ENCODE measurements around the gene HLA-DPB1. TPM values are rescaled to one million over a fixed set of nuclear protein-coding genes. Genes with fewer than 3 reads are reported as not detected.
"Not testable (repeated sequence)": the region's sequence is repeated elsewhere in the genome, so short reads cannot be mapped to it uniquely, and the experiment has no call there.

Gene HLA-DPB1
- total RNA-seq, 1 experiment from 2014 or later, result not detected

- not testable (repeated sequence) for DNase-seq (ENCODE audit: low spot score)
Observed at GRCh38 chr6:33101121-33101737, 25.4 kb downstream of the HLA-DPB1 start.

DNA sequence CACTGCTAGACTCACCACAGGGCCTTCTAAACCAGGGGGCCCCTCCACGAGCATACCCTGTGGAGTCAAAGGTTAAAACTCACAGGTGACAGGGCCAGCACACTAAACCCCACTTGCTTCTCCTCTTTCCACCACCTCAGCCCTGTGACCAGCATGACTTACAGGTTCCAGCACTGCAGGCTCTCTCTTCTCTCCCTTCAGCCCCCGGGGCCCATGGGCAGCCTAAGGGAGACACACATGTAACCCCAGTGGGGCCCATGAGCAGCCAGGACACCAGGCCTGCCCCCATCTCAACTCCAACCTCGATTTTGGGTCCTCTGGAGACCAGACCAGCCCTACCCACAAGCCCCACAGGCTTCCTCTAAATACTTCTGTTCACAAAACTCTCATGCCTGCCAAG, 28.0 kb downstream of the HLA-DPB1 start:
- DNase-seq (ENCODE audit: low spot score), result no peak

DNA sequence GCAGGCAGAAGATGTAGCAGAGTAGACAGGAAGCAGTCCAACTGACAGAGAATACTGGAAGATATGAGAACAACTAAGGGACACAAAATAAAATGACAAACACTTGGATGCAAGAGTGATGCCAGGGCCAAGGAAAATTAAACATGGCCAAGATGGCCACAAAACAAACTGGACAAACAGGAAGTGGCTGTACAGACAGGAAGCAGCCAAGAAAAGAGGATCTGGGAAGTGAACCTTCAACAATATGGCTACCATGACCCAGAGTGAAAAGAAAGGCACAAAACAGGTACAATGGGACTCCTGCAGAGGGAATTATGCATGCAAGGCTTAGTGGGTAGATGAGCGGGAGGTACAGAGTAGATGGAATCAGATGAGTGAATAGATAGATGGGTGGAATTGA, 29.1 kb downstream of the HLA-DPB1 start:
- no peak for DNase-seq (ENCODE audit: low spot score)

GRCh38 chr6:33105386-33105785, 29.6 kb downstream of the HLA-DPB1 start:
- no peak for DNase-seq (ENCODE audit: low spot score)

GRCh38 chr6:33105916-33106871, 30.4 kb downstream of the HLA-DPB1 start:
- no peak for DNase-seq (ENCODE audit: low spot score)

DNA sequence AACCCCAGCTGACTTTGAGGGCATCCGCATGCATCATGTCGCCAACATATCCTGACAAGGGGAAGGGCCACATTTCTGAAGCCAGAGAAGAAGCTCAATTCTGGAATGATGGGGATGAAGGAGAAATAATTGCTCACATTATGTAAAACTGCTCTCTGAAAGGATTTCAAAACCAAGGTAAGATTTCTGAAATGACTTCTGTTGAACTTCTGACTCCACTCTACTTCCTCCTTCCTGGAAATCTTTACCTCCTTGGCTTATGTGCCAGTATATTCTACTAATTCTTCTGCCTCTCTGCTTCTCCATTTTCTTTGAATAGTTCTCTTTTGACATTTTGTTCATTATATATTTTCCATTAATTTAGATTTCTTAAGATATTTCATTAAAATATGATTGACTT, 31.9 kb downstream of the HLA-DPB1 start:
- no peak for DNase-seq (ENCODE audit: low spot score)

DNA sequence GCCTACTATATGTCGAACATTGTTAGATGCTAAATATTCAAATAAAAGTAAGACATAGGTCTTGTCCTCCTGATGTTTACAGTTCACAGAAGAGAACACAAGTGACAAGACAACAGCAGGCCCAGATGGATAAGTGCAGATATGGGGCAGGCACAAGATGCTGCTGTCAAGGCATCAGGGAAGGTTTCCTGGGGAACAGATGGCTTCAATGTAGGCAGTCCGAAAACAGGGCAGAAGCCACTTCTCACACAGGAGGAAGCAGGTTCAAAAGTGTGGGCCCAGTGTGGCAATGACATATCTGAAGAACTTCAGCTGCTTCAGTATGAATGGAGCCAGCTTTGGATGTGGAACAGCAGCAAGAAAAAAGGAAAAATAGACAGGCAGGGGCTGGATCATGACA, 32.5 kb downstream of the HLA-DPB1 start:
- DNase-seq (ENCODE audit: low spot score), result no peak

DNA sequence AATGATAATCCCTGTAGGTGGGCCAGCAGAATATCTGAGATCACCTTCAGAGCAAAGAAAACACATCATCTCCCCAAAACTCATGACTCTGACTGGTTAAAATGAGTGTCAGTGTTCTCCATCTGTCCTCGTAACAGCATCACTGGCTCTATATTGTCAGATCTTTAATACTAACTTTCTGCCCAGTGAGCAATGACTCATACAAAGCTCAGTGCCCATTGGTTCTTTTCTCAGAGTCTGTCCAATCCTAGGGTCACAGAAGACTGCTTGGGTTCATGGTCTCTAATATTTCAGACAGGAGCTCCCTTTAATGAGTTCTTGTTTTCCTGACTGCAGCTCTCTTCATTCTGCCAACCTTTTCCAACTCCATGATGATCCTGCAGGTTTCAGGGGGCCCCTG, 36.4 kb downstream of the HLA-DPB1 start:
- DNase-seq (ENCODE audit: low spot score), result peak; percentile 57

- no peak for DNase-seq (ENCODE audit: low spot score)
Observed at GRCh38 chr6:33113755-33114154, 38.0 kb downstream of the HLA-DPB1 start.

GRCh38 chr6:33114406-33114805, 38.6 kb downstream of the HLA-DPB1 start:
- no peak for DNase-seq (ENCODE audit: low spot score)

- no peak for DNase-seq (ENCODE audit: low spot score)
Observed at GRCh38 chr6:33116417-33116816, 40.6 kb downstream of the HLA-DPB1 start.

- no peak for DNase-seq (ENCODE audit: low spot score)
Observed at GRCh38 chr6:33116841-33117711, 41.3 kb downstream of the HLA-DPB1 start.

DNA sequence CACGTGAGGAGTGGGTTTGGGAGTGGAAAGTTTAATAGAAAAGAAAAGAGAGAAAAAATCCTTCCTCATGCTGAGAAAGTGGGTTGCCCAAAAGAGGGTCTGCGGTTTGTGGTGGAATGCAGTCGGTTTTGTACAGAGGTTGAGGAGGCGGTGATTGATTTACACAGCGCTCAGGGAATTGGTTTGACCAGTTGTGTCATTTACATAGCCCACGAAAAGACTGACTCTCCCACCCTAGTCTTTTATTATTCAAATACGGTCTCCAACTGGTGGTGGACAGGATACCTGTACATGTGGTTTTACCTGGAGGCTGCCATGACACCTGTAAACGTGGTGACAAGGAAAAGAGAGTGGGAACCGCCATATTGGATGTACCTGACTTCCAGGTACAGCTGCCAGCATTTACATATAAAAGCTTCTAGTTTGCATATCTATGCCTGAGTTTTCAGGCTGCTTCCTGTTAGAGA, 42.1 kb downstream of the HLA-DPB1 start:
- no peak for DNase-seq (ENCODE audit: low spot score)

- DNase-seq (ENCODE audit: low spot score), result peak; percentile 64
Observed at GRCh38 chr6:33118525-33119123, 42.8 kb downstream of the HLA-DPB1 start.

DNA sequence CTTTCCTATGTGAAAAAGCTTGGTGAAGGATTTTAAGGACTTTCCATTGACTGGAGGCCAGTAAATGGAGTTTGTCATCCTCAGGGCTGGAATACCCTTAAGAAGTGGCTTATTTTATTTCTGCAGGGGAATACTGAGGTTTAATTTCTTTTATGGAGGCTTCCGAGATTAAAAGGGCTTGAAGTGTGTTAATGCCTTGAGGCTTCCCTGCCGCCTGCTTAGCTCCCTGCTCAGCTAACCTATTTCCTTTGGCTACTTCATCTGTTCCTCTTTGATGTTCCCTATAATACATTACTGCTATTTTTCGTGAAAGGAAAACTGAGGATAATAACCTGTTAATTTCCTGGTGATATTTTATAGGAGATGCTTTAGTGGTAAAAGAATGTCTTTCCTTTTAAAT, 44.2 kb downstream of the HLA-DPB1 start:
- DNase-seq (ENCODE audit: low spot score), result no peak

DNA sequence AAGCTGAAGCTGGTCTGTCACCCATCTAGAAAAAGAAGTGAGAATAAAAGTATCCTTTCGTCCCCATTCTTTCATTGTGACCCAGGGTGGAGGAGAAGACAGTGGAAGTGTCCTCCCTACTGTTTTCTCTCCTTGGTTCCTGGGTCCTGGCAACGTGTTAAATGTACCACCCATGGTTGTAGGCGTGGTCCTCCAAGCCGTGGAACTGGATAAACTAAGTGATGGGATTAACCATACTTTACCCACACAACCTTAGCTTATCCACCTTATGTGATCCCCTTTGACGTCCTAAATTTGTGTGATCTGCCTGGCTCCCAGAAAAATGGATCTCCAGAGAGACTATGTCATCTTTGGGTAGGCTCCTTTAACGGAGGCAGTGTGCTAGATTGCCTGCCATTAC, 47.4 kb downstream of the HLA-DPB1 start:
- DNase-seq (ENCODE audit: low spot score), result no peak

DNA sequence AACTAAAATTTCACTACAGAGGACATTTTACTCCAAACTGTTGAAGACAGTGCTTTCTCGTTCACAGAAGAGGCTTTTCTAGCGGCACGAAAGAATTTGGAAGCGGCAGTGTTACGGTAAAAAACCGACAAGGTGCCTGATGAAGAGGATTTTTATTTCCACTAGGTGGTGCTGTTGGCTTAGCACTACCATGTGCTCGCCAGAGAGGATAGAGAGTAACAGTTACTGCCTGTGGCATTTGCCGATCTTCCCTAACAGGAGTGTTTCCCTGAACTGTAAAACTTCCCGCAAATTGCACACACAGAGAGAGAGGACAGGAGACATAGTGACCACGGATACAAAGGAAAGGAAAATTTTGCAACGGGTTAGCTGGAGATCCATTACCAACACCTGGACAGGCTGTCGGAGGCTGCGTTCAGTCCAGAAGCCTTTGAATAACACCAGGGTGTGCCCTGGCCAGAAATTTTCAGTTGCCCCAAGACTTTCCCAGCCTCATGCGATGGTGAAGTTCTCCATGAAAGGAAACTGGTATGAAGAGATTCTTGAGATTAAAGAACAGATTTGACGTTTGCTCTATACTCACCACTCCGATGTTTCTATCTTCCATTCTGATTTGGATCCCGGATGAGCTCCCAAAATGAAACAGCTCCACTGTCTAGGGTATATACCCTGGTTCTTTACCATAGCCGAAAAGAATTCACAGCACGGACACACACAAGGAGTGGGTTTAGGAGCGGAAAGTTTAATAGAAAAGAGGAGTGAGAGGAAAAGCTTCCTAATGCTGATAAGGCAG, 48.1 kb downstream of the HLA-DPB1 start:
- DNase-seq (ENCODE audit: low spot score), result peak; percentile 74

DNA sequence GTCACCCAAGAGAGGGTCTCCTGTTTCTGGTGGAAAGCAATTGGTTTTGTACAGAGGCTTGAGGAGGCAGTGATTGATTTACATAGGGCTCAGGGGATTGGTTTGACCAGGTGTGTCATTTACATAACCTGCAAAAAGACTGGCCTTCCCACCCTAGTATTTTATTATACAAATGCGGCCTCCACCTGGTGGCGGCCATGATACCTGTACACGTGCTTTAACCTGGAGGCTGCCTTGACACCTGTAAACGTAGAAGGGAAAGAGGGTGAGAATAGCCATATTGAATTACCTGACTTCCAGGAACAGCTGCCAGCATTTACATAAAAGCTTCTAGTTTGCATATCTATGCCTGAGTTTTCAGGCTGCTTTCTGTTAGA, 48.7 kb downstream of the HLA-DPB1 start:
- no peak for DNase-seq (ENCODE audit: low spot score)

DNA sequence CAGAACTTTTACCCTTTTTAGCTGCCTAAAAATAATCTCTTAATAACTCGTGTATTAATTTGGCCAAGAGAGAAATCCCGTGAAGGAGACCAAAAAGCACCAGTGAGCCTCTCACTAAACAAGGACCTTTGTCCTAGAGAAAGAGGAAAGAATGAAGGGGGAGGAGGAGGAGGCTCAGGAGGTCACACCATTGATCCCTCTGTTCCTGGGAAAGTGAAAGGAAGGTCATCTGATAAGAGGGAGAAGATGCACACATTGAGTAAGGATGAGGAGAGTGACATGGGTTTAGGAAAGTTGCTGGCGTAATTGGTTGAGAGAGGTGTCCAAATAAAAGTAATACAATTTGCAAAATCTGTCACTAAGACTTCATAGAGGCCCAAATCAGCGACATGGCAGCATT, 49.2 kb downstream of the HLA-DPB1 start:
- DNase-seq (ENCODE audit: low spot score), result no peak

- DNase-seq (ENCODE audit: low spot score), result peak; percentile 57
Observed at GRCh38 chr6:33126101-33126714, 50.4 kb downstream of the HLA-DPB1 start.
